ENCODE measurements around the gene SLC38A9.

Gene SLC38A9

DNA sequence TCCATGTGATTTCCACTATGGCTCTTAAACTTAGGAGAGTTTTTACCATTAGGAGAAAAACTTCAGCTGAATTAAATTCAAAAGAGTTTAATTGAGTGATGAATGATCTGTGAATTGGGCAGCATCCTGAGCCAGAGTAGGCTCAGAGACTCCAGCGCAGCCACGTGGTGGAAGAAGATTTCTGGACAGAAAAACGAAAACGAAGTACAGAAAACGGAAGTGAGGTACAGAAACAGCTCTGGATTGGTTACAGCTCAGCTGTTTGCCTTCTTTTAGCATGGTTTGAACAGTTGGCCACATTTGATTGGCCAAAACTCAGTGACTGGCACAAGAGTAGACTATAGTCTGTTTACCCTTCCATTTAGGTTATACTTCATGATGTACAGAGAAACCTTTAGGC is 108.2 kb downstream of the SLC38A9 start:
- no peak for DNase-seq
- Mint-ChIP-seq H3K27me3 (ENCODE audit: low read depth, poor library complexity) (no peaks in the 10 kb centered on the region), H3K4me3 (no peak overlapping the region), H3K36me3 (ENCODE audit: low read depth) (no peaks in the 10 kb centered on the region), H3K27ac (peak overlapping the region; percentile 68), H3K9me3 (no peaks in the 10 kb centered on the region), H3K4me1 (peaks cover 55% of the 10 kb centered on the region)
- TF ChIP-seq CTCF (IDR thresholded peaks at IDR 0.05), result no peak

- DNase-seq, result no peak
- H3K27ac Mint-ChIP-seq, result no peak overlapping the region
- H3K4me1 Mint-ChIP-seq, result peaks cover 61% of the 10 kb centered on the region
- no peaks in the 10 kb centered on the region for H3K36me3 Mint-ChIP-seq (ENCODE audit: low read depth)
- no peak overlapping the region for H3K4me3 Mint-ChIP-seq
- no peak for TF ChIP-seq CTCF (IDR thresholded peaks at IDR 0.05)
- H3K9me3 Mint-ChIP-seq, result no peaks in the 10 kb centered on the region
- peaks cover 3% of the 10 kb centered on the region for H3K27me3 Mint-ChIP-seq (ENCODE audit: low read depth, poor library complexity)
These were observed 110.5 kb downstream of the SLC38A9 start for GRCh38 chr5:55601628-55602027.

- Mint-ChIP-seq H3K36me3 (ENCODE audit: low read depth) (no peaks in the 10 kb centered on the region), H3K4me3 (no peak overlapping the region), H3K9me3 (no peaks in the 10 kb centered on the region), H3K4me1 (peaks cover 61% of the 10 kb centered on the region), H3K27me3 (ENCODE audit: low read depth, poor library complexity) (peaks cover 3% of the 10 kb centered on the region), H3K27ac (no peak overlapping the region)
- TF ChIP-seq CTCF (IDR thresholded peaks at IDR 0.05), result no peak
- DNase-seq, result no peak
These were observed 110.9 kb downstream of the SLC38A9 start for GRCh38 chr5:55601204-55601618.

- no peak for DNase-seq
- TF ChIP-seq CTCF (IDR thresholded peaks at IDR 0.05), result no peak
- H3K4me1 Mint-ChIP-seq, result peaks cover 61% of the 10 kb centered on the region
- peak overlapping the region; percentile 51 for H3K27ac Mint-ChIP-seq
- no peak overlapping the region for H3K4me3 Mint-ChIP-seq
- H3K27me3 Mint-ChIP-seq (ENCODE audit: low read depth, poor library complexity), result peaks cover 3% of the 10 kb centered on the region
- no peaks in the 10 kb centered on the region for H3K36me3 Mint-ChIP-seq (ENCODE audit: low read depth)
- H3K9me3 Mint-ChIP-seq, result no peaks in the 10 kb centered on the region
These were observed 111.5 kb downstream of the SLC38A9 start for GRCh38 chr5:55600497-55601203.

DNA sequence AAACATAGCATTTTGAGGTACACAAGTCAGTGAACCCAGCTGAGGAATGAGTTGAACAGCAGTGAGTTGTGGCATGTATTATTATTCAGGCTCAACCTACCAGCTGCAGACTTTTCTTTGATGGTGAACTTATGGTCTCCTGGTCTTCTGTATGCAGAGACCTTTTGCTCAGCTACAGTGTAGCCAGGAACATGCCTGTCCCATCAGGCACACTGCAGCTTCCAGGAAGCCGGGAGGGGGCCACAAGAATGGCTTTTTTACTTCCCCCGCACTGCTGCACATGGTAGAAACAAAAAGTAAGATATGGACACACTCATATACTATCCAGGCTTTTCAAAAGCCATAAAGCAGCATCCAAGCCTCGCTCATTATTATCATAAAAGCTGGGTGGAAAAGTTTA is 112.0 kb downstream of the SLC38A9 start:
- H3K27me3 Mint-ChIP-seq (ENCODE audit: low read depth, poor library complexity), result peaks cover 3% of the 10 kb centered on the region
- no peak overlapping the region for H3K4me3 Mint-ChIP-seq

More for the DNA sequence above, 112.0 kb downstream of the SLC38A9 start:
- H3K27ac Mint-ChIP-seq, result no peak overlapping the region
- H3K36me3 Mint-ChIP-seq (ENCODE audit: low read depth), result no peaks in the 10 kb centered on the region
- peaks cover 61% of the 10 kb centered on the region for H3K4me1 Mint-ChIP-seq
- DNase-seq, result no peak
- H3K9me3 Mint-ChIP-seq, result no peaks in the 10 kb centered on the region
- no peak for TF ChIP-seq CTCF (IDR thresholded peaks at IDR 0.05)

Data from nephron progenitor cell (in vitro differentiated cells).